HG03469 (cell line): ENCODE data around the gene KLF9.

Source experiments
- ATAC-seq: cut with Tn5 transposase; IDR thresholded peaks from one replicate; pipeline ENCODE4 v1.9.1; 2021; ENCODE audit warnings: mild to moderate bottlenecking, moderate library complexity, moderate number of reproducible peaks; ENCODE audit not compliant: unreplicated experiment

The KLF9 gene

GRCh38 chr9:70413799-70414775 is at the start of gene KLF9:
Gene KLF9, minus strand, starts transcription at chr9:70414657. Its CDS starts 1,294 bp downstream, at chr9:70413363.
- ATAC-seq = peak; percentile 45

DNA sequence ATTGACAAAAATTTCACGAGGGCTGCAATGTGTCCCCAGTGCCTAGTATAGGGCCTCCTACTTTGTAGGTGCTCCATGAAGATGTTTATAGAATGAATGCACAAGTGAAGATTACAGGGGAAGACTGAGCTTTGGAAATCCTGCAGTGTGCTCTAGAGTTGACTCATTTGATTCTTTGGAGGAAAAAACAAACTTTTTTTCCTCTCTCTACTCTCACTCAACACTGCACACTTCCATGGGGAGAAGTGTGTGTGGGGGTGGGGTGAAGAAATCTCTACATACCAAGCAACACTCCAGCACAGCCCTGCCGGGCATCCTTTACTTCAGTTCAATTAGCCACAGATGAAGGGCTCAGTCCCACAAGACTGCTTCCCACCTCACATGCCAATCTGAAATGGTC is 49.4 kb upstream of the KLF9 start:
- no peak for ATAC-seq

DNA sequence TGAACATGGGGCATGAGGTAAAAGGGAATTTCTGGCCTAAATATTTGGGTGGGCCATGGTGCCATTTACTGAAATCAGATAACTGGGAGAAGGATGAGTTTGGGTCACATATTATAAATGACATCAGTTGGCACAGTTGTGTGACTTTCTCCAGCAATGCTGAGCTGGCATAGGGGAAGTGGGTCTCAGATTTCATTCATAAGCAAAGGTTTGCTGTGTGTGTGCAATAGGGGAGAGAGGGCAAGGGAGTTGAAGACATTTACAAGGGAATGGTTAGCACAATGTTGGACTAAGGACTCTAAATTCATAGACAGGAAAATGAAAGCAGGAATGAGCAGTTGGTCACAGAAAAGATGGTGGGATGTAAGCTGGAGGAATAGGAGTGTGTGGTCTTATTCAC is 47.8 kb upstream of the KLF9 start:
- no peak for ATAC-seq

- no peak for ATAC-seq
Measured at GRCh38 chr9:70457235-70457634, 42.8 kb upstream of the KLF9 start.

GRCh38 chr9:70455993-70456704 is 41.7 kb upstream of the KLF9 start:
- ATAC-seq = no peak

DNA sequence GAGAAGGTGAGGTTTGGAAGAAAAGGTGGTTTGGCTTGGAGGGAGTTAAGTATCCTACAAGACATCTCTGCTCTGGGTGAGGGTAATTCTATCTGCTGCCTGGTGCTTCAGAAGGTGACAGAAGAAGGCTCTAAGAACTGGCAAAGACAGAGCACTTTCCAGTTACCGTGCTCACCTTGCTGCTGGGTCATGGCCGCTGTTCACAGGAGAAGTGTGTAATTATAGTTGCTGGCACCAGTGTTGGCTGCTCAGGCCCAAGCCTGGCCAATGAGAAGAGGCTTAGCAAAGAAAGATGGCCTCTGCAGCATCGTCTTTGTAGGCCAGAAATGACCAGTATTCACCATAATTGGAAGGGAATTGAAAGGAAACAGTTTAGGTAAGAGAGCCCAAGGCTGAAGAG is 37.9 kb upstream of the KLF9 start:
- no peak for ATAC-seq

- ATAC-seq = no peak
Measured at GRCh38 chr9:70451765-70452164, 37.3 kb upstream of the KLF9 start.

GRCh38 chr9:70450738-70451137 is 36.3 kb upstream of the KLF9 start:
- no peak for ATAC-seq

DNA sequence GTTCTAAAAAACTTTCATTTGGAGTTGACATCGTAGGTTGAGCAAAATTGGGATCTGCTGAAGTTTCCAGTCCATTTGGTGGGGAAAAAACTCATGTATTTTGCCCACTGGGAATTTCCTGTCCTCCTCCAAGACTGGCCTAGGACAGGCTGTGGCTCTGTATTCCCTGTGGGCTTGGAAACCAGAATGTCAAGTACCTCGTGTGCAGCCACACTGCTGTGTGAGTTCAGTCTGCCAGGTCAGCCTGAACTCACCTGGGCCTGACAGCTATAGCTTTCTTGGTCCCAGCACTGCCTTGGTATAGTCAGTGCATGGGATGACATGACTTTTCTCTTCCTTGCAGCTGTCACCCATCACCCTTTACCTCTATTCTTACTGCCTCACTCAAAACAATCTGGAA is 35.0 kb upstream of the KLF9 start:
- no peak for ATAC-seq

GRCh38 chr9:70448919-70449318 is 34.5 kb upstream of the KLF9 start:
- ATAC-seq = no peak

GRCh38 chr9:70444904-70445303 is 30.4 kb upstream of the KLF9 start:
- ATAC-seq = no peak

DNA sequence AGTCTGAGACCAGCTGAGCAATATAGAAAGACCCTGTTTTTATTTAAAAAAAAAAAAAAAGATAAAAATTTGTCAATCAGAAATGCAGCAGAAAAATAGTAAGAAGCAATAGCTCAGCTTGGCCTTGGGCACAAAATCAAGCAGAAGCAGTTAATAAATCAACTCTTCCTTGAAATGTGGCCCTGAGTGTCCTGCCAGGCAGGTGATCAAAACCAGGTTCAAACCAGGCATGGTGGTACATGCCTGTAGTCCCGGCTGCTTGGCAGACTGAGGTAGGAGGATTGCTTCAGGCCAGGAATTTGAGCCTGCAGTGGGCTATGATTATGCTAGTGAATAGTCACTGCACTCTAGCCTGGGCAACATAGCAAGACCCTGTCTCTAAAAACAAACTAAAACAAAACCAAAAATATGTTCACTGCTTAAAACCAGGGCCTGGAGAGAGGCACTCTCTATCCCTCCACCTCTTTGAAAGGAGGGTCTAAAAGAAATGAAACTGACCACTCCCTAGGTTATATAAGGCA is 27.9 kb upstream of the KLF9 start:
- no peak for ATAC-seq

GRCh38 chr9:70441622-70442021 is 27.2 kb upstream of the KLF9 start:
- ATAC-seq = no peak

GRCh38 chr9:70439991-70440706 is 25.7 kb upstream of the KLF9 start:
- no peak for ATAC-seq

DNA sequence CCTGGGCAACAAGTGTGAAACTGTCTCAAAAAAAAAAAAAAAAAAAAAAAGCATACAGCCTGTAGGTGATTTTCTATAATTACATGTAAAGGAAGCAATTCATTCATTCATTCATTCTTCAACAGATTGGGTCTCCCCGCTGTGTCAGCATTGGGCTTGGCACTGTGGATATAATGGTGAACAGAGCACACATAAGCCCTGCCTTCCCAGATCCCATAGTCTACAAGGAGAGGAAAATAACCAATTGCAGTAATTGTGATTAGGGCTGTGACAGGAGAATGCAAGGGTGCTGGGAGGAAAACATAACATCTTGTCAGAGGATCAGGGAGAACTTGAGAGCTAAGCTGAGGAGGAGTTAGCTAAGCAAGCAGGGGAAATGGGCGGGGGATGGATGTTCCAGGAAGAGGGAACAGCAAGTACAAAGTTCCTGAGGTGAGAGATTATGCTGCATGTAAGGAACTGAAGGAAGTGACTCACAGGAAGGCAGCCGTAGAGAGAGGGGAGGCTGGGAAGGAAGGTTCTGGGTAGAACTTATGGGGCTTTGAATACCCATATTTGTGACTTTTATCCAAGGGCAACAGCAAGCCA is 24.0 kb upstream of the KLF9 start:
- ATAC-seq = no peak

GRCh38 chr9:70435948-70436347 is 21.5 kb upstream of the KLF9 start:
- ATAC-seq = no peak

GRCh38 chr9:70429899-70430298 is 15.4 kb upstream of the KLF9 start:
- no peak for ATAC-seq

- no peak for ATAC-seq
Measured at GRCh38 chr9:70428781-70429180, 14.3 kb upstream of the KLF9 start.

- ATAC-seq = no peak
Measured at GRCh38 chr9:70427161-70427945, 12.9 kb upstream of the KLF9 start.

GRCh38 chr9:70425192-70425591 is 10.7 kb upstream of the KLF9 start:
- no peak for ATAC-seq
